Stimulated activated naive CD8-positive, alpha-beta T cell treated with anti-CD3 and anti-CD28 coated beads, Interleukin-15, Interleukin-2, amounts not matched to agents 100 ng/mL and 50 ng/mL, for 24 hours (primary cell): ENCODE measurements around the gene NFKBIZ.

ENCODE experiments used
- H3K27ac Mint-ChIP-seq: one replicate; pipeline ENCODE4 v1.8.0; 2021; ENCODE audit warnings: mild to moderate bottlenecking, mixed read lengths
- H3K27me3 Mint-ChIP-seq: one replicate; pipeline ENCODE4 v1.8.0; 2021; ENCODE audit warnings: mixed read lengths
- H3K36me3 Mint-ChIP-seq: one replicate; pipeline ENCODE4 v1.8.0; 2021; ENCODE audit warnings: low read depth, mixed read lengths
- H3K4me1 Mint-ChIP-seq: one replicate; pipeline ENCODE4 v1.8.0; 2021; ENCODE audit warnings: low read depth, mixed read lengths
- H3K4me3 Mint-ChIP-seq: one replicate; pipeline ENCODE4 v1.8.0; 2021; ENCODE audit warnings: mild to moderate bottlenecking, mixed read lengths
- H3K9me3 Mint-ChIP-seq: one replicate; pipeline ENCODE4 v1.8.0; 2021; ENCODE audit warnings: mixed read lengths

The NFKBIZ gene

GRCh38 chr3:101816215-101817149, 32.8 kb upstream of the NFKBIZ start:
- Mint-ChIP-seq H3K27me3 (no peaks in the 10 kb centered on the region), H3K4me1 (peaks cover 70% of the 10 kb centered on the region), H3K36me3 (peaks cover 49% of the 10 kb centered on the region), H3K9me3 (no peaks in the 10 kb centered on the region), H3K4me3 (no peak overlapping the region), H3K27ac (no peak overlapping the region)

DNA sequence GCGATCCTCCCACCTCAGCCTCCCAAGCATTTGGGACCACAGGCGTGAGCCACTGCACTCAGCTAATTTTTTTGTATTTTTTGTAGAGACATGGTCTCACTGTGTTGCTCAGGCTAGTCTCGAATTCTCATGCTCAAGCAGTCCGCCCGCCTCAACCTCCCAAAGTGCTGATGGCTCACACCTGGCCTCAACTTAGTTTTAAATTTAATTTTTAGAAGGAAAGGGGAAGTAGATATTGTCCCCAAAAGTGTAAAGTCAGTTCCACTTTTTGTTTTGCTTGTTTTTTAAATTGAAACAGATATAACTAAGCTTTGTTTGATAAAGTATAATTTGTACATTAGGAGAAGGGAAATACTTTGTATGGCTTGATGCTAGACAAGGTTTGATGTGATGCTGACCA, 31.3 kb upstream of the NFKBIZ start:
- Mint-ChIP-seq H3K4me1 (peaks cover 65% of the 10 kb centered on the region), H3K27me3 (no peaks in the 10 kb centered on the region), H3K27ac (peak overlapping the region; percentile 49), H3K4me3 (no peak overlapping the region), H3K36me3 (peaks cover 59% of the 10 kb centered on the region), H3K9me3 (no peaks in the 10 kb centered on the region)

DNA sequence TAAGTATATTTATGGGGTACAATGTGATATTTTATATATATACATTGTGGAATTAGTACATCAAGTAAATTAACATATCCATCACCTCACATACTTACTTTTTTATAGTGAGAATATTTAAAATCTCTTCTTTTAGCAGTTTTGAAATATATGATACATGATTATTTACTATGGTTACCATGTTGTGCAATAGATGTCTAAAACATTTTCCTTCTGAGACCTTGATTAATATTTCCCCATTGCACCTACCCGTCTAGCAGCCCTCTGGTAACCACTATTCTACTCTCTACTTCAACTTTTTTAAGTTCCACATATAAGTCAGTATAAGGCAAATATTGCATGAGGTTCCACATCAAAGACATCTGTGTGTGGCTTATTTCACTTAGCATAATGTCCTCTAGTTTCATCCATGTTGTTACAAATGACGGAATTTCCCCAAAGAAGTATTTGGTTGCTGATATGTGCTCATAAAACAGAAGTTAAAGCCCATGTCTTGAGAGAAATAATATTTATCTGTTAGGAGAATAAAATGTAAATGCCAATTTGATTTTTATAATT, 29.6 kb upstream of the NFKBIZ start:
- peak overlapping the region; percentile 45 for H3K27ac Mint-ChIP-seq
- no peaks in the 10 kb centered on the region for H3K27me3 Mint-ChIP-seq
- no peaks in the 10 kb centered on the region for H3K9me3 Mint-ChIP-seq
- no peak overlapping the region for H3K4me3 Mint-ChIP-seq
- H3K36me3 Mint-ChIP-seq = peaks cover 66% of the 10 kb centered on the region
- H3K4me1 Mint-ChIP-seq = peaks cover 60% of the 10 kb centered on the region

DNA sequence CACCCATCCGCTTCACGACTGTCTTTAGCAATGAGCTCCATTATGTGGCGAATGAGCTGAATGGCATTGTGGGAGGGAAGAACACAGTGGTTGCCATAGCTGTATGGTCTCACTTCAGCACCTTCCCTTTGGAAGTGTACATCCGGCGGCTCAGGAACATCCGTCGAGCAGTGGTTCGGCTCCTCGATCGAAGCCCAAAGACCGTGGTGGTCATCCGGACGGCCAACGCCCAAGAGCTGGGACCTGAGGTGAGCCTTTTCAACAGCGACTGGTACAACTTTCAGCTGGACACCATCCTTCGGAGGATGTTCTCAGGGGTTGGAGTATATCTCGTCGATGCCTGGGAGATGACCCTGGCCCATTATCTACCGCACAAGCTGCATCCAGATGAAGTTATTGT, 27.8 kb upstream of the NFKBIZ start:
- no peak overlapping the region for H3K4me3 Mint-ChIP-seq
- peaks cover 60% of the 10 kb centered on the region for H3K36me3 Mint-ChIP-seq
- no peaks in the 10 kb centered on the region for H3K9me3 Mint-ChIP-seq
- H3K4me1 Mint-ChIP-seq = peaks cover 62% of the 10 kb centered on the region
- H3K27me3 Mint-ChIP-seq = no peaks in the 10 kb centered on the region
- no peak overlapping the region for H3K27ac Mint-ChIP-seq

GRCh38 chr3:101823525-101823924, 25.8 kb upstream of the NFKBIZ start:
- Mint-ChIP-seq H3K9me3 (no peaks in the 10 kb centered on the region), H3K27me3 (no peaks in the 10 kb centered on the region), H3K4me3 (no peak overlapping the region), H3K36me3 (peaks cover 44% of the 10 kb centered on the region), H3K27ac (no peak overlapping the region), H3K4me1 (peaks cover 59% of the 10 kb centered on the region)

DNA sequence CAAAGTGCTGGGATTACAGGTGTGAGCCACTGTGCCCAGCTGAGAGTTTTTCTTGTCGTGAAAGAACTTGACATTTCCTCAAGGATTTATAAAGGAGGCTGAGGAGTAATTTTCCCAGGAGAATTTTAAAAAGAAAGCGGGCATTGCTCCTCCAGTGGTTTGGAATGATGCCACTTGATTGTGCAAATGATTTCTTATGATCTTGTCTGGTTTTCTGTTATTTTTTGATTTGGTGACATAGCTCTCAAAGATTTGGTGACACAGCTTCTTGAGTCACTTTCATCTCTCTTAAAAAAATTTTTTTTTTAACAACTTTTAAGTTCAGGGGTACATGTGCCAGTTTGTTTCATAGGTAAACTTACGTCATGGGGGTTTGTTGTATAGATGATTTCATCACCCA, 24.6 kb upstream of the NFKBIZ start:
- no peak overlapping the region for H3K4me3 Mint-ChIP-seq
- H3K4me1 Mint-ChIP-seq = peaks cover 61% of the 10 kb centered on the region
- no peaks in the 10 kb centered on the region for H3K27me3 Mint-ChIP-seq
- H3K36me3 Mint-ChIP-seq = peaks cover 39% of the 10 kb centered on the region
- H3K9me3 Mint-ChIP-seq = no peaks in the 10 kb centered on the region
- H3K27ac Mint-ChIP-seq = peak overlapping the region; percentile 0

- peaks cover 37% of the 10 kb centered on the region for H3K36me3 Mint-ChIP-seq
- peak overlapping the region; percentile 61 for H3K4me3 Mint-ChIP-seq
- H3K9me3 Mint-ChIP-seq = no peaks in the 10 kb centered on the region
These were observed 23.3 kb upstream of the NFKBIZ start for GRCh38 chr3:101825904-101826445.

DNA sequence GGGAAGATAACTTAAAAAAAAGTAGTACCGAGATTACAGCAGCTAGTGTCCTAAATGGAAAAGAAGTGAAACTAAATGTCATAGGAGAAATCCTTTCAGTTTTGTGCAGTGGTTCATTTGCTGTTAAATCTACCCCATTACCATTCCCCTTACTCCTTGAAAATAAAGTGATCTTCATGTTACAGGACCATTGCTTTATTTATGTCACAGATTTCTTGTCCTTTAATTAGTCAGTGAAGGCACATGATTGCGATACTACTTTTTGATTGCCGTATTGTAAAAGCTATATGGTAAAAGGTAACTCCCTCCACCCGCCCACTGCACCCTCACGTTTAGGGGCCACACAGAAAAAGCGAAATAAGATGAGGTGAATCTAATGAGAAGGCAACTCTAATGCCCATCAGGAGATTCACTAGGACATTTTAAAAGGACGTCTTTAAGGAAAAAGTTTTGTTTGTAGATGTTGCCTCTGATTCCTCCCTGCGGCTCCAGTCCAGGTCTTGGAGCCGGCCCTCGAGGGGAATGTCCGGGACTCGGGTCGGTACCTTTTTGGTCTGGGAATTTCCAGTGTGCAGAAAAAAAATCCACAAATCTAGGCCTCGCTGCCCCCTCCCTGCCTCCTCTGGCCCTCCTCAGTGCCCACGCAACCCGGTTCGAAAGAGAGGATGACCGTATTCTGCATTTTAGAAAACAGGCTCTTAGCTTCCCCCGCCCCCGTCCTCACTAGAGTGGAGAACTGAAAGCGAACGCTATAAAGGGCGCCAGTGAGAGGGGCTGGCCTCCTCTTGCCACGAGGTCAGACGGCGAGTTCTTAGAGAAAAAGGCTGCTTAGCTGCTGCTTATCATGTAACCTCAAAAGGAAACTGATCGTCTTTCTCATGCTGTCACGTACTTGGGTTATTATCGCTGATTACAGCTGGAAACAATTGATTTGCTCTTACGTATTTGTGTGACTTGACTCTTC, 21.8 kb upstream of the NFKBIZ start:
- Mint-ChIP-seq H3K36me3 (peaks cover 34% of the 10 kb centered on the region), H3K27me3 (no peaks in the 10 kb centered on the region), H3K4me3 (peak overlapping the region; percentile 86), H3K27ac (peak overlapping the region; percentile 89), H3K9me3 (no peaks in the 10 kb centered on the region), H3K4me1 (peaks cover 79% of the 10 kb centered on the region)

More at GRCh38 chr3:101825904-101826445, 23.3 kb upstream of the NFKBIZ start:
- no peaks in the 10 kb centered on the region for H3K27me3 Mint-ChIP-seq
- H3K27ac Mint-ChIP-seq = peak overlapping the region; percentile 93
- peaks cover 63% of the 10 kb centered on the region for H3K4me1 Mint-ChIP-seq

DNA sequence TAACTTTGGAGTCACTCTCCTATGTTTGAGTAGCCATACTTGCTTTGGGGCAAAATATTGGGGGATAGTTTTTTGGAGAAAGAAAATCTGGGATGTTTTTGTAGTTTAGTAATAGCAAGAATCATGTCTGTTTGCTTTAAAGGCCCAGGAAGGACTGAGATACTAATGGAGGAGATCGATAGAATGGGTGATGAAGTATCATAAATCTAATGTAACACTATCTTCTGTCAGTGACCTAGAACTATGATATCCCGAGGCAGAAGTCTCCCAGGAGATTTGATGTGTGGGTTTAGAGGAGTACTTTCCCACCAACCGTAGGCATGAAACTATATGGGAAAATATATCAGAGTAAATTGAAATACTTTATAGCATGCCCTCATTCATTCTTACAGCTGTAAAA, 21.0 kb upstream of the NFKBIZ start:
- Mint-ChIP-seq H3K4me3 (peak overlapping the region; percentile 86), H3K27me3 (no peaks in the 10 kb centered on the region), H3K27ac (peak overlapping the region; percentile 89), H3K9me3 (no peaks in the 10 kb centered on the region), H3K36me3 (peaks cover 35% of the 10 kb centered on the region), H3K4me1 (peaks cover 86% of the 10 kb centered on the region)

DNA sequence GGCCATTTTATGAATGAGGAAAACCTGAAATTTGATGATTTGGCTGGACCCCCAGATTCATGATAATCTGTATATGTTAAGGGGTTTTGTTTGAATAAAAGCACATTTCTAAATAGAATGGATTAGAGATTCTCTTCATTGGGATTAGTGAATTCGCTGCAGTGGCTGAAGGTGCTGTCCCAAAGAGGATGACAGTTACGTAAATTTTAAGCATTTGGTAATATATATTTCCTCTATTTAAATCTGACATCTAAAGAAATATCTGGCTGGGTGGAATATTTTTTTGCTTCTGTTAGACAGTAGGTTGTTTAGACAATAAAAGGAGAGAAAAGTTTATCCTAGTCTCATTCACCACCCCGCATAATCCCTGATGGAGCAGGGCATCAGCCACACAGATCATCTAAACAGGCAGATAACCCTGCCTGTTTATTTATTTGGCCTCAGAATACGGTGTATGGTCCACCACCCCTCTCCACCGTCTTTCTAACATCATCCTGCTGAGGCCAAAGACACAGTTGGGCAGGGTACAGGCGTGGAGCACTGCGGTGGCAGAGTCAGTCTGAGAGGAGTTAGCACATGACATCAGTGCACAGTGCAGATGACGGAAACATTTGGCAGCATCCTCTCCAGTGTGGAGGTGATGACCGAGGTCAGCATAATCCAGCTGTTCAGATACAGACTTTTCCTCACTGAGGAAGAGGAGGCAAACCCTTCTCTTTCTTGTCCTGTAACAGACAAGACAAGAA, 20.4 kb upstream of the NFKBIZ start:
- Mint-ChIP-seq H3K9me3 (no peaks in the 10 kb centered on the region), H3K4me1 (peaks cover 91% of the 10 kb centered on the region), H3K36me3 (peaks cover 38% of the 10 kb centered on the region), H3K27ac (peak overlapping the region; percentile 89), H3K27me3 (no peaks in the 10 kb centered on the region), H3K4me3 (peak overlapping the region; percentile 86)

- peak overlapping the region; percentile 86 for H3K4me3 Mint-ChIP-seq
- H3K9me3 Mint-ChIP-seq = no peaks in the 10 kb centered on the region
- H3K4me1 Mint-ChIP-seq = peaks cover 93% of the 10 kb centered on the region
- peak overlapping the region; percentile 89 for H3K27ac Mint-ChIP-seq
- H3K27me3 Mint-ChIP-seq = no peaks in the 10 kb centered on the region
- peaks cover 40% of the 10 kb centered on the region for H3K36me3 Mint-ChIP-seq
These were observed 19.9 kb upstream of the NFKBIZ start for GRCh38 chr3:101829437-101829830.

DNA sequence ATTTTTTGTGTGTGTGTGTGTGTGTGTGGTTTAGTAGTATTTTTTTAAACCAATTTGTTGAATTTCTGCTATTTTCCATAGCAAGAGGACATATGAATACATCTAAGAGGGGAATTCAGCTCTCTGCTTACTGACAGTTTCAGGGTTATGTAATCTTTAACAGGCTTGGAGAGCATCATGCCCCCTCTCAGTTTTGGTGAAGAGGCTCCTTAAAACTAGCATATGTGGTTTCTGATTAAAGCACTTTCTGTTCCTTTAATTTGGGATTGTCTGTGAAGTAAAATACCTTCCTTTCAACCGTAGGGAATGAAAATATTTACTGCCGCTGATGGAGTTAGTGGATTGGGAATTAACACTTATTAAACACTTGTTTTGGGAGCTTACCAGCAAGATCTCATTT, 19.4 kb upstream of the NFKBIZ start:
- peak overlapping the region; percentile 86 for H3K4me3 Mint-ChIP-seq
- peaks cover 91% of the 10 kb centered on the region for H3K4me1 Mint-ChIP-seq
- H3K36me3 Mint-ChIP-seq = peaks cover 41% of the 10 kb centered on the region

GRCh38 chr3:101833446-101833974, 15.8 kb upstream of the NFKBIZ start:
- H3K36me3 Mint-ChIP-seq = peaks cover 55% of the 10 kb centered on the region
- H3K4me1 Mint-ChIP-seq = peaks cover 92% of the 10 kb centered on the region
- H3K4me3 Mint-ChIP-seq = peak overlapping the region; percentile 33
- H3K9me3 Mint-ChIP-seq = no peaks in the 10 kb centered on the region
- H3K27me3 Mint-ChIP-seq = no peaks in the 10 kb centered on the region
- H3K27ac Mint-ChIP-seq = peak overlapping the region; percentile 29

More for the DNA sequence above, 19.4 kb upstream of the NFKBIZ start:
- Mint-ChIP-seq H3K9me3 (no peaks in the 10 kb centered on the region), H3K27me3 (no peaks in the 10 kb centered on the region), H3K27ac (peak overlapping the region; percentile 89)

GRCh38 chr3:101835676-101836075, 13.6 kb upstream of the NFKBIZ start:
- H3K27ac Mint-ChIP-seq = no peak overlapping the region
- peaks cover 52% of the 10 kb centered on the region for H3K36me3 Mint-ChIP-seq
- no peak overlapping the region for H3K4me3 Mint-ChIP-seq
- no peaks in the 10 kb centered on the region for H3K27me3 Mint-ChIP-seq
- no peaks in the 10 kb centered on the region for H3K9me3 Mint-ChIP-seq
- H3K4me1 Mint-ChIP-seq = peaks cover 72% of the 10 kb centered on the region
